ENCODE results near the gene ZNF575. TPM values are rescaled to one million over a fixed set of nuclear protein-coding genes. Genes with fewer than 3 reads are reported as not detected.

The ZNF575 gene
- total RNA-seq, 1 experiment from 2014 or later: not detected

GRCh38 chr19:43551399-43552197 is 18.6 kb downstream of the ZNF575 start:
- Mint-ChIP-seq H3K27ac (peak overlapping the region in 2 of 3 experiments; percentile 8 to 25; a peak in 1 of 7 replicates), H3K27me3 (ENCODE audit: low read depth) (no peaks in the 10 kb centered on the region), H3K4me1 (peaks cover 7 to 11% of the 10 kb centered on the region in 2 experiments), H3K4me3 (no peak overlapping the region), H3K9me3 (0 out of 5 replicates have a peak, but pooled peaks cover 0 to 2% of the 10 kb centered on the region in 2 experiments), H3K36me3 (ENCODE audit: insufficient read depth in 1 of 3, low read depth in 3 of 3) (peaks cover 20 to 63% (median 51%) of the 10 kb centered on the region in 3 experiments)
- DNase-seq: no peak
- Histone ChIP-seq H3K9ac (ENCODE audit: extremely low read depth, insufficient read length, low read length) (no peak overlapping the region), H3K79me1 (ENCODE audit: insufficient read depth, low read depth, low read length, poor library complexity, severe bottlenecking) (no peaks in the 10 kb centered on the region), H2BK12ac (ENCODE audit: insufficient read length, low read depth, low read length) (no peak overlapping the region), H3K4me2 (ENCODE audit: insufficient read depth, insufficient read length, low read length) (no peak overlapping the region), H4K20me1 (ENCODE audit: control insufficient read depth, insufficient read depth, insufficient read length) (no peaks in the 10 kb centered on the region), H3K23ac (ENCODE audit: insufficient read length, low read depth, low read length) (no peak overlapping the region), H2AK5ac (ENCODE audit: insufficient read length, low read length) (no peak overlapping the region), H3T11ph (ENCODE audit: low read length) (no peak overlapping the region), H2BK5ac (ENCODE audit: insufficient read length, low read length) (no peak overlapping the region), H3K79me2 (ENCODE audit: insufficient read depth, low read length) (no peaks in the 10 kb centered on the region), H3K27ac (ENCODE audit: insufficient read length, low read depth, low read length) (no peak overlapping the region), H4K91ac (ENCODE audit: insufficient read length, low read depth, low read length) (no peak overlapping the region), H3K4ac (ENCODE audit: low read depth, low read length) (no peak overlapping the region), H3K9me3 (ENCODE audit: control insufficient read depth, low read depth, low read length) (no peaks in the 10 kb centered on the region), H4K5ac (ENCODE audit: insufficient read length, low read depth, low read length) (no peak overlapping the region), H3K56ac (ENCODE audit: insufficient read length, low read depth, low read length) (no peak overlapping the region), H3K23me2 (ENCODE audit: insufficient read length, low read depth, low read length, poor library complexity, severe bottlenecking) (no peaks in the 10 kb centered on the region), H4K8ac (replicated peaks; ENCODE audit: insufficient read length, low read depth, low read length) (no peak overlapping the region), H2BK15ac (ENCODE audit: low read depth, low read length) (no peak overlapping the region), H2BK20ac (ENCODE audit: low read depth, low read length, poor library complexity, severe bottlenecking) (no peak overlapping the region), H3K27me3 (ENCODE audit: insufficient read depth, low read length) (no peaks in the 10 kb centered on the region), H3K14ac (ENCODE audit: insufficient read depth, low read length) (no peak overlapping the region), H3K18ac (ENCODE audit: insufficient read length, low read depth, low read length) (no peak overlapping the region), H2AFZ (ENCODE audit: low read length) (no peak overlapping the region), H3K4me1 (ENCODE audit: insufficient read depth, low read length) (no peaks in the 10 kb centered on the region), H2BK120ac (ENCODE audit: low read depth, low read length, poor library complexity, severe bottlenecking) (no peak overlapping the region)
- TF ChIP-seq CTCF (conservative IDR thresholded peaks at IDR 0.05): no peak
- no CpG with 5 or more reads among the region's 23 CpGs for WGBS (ENCODE audit: extremely low coverage, insufficient read length, low lambda C conversion rate)
